HG03064 (cell line): ENCODE data around the gene GPC6.

Source experiments
- ATAC-seq: cut with Tn5 transposase; IDR thresholded peaks from one replicate; pipeline ENCODE4 v1.9.1; 2021; ENCODE audit warnings: low read depth; ENCODE audit not compliant: unreplicated experiment

The GPC6 gene

GRCh38 chr13:94248454-94249228, 1022.0 kb downstream of the GPC6 start:
- no peak for ATAC-seq

DNA sequence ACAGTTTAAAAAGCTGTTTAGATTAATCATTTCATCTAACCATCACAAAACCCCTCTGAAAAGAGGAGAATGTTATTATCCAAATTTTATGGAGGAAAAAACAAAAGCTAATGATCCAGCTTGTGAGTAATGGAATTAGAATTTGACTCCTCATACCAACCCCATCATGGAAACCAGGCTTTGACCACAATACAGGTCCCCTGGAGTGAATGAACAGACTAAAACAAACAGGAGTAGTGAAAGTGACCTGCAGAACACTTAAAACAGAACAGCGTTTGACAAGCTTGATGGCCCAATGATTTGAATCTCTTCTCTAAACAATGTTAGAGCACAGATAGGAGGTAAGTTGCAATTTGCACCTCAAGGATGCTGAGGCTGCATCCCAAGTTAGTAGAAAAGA, 1022.9 kb downstream of the GPC6 start:
- ATAC-seq = no peak

DNA sequence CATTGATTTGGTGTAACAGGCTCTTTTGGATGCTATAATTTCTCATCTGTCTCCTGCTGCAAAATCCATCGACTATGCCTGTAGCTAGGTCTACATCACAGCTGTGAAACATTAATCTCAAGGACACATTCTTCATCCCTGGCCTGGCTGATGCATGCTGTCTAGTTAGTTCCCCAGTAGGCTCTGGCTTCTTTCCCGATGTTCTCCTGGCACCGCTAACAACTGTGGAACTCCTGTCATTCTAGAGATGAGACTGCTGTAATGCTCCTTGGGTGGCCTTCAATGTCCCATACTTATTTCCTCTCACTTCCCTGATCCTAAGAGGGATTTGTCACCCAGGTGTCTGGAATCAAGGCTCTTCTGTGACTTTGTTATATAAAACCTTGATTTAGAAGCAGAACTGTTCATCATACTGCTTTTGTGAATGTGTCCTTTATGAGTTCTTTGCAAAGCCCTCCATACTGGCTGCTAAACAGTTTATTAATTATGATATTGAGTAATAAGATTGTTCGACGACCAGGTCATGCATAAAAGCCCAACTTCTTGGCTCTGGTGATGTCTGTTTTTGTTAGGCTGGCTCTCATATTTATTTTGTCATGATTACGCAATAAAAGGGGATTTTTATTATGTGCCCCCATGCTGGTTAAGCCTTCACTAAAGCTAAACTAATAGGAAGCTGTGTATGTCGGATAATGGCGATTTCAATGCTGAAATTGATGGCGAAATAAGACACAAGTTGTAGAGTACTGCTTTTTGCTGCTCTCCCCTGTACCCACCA, 1025.4 kb downstream of the GPC6 start:
- ATAC-seq = no peak

DNA sequence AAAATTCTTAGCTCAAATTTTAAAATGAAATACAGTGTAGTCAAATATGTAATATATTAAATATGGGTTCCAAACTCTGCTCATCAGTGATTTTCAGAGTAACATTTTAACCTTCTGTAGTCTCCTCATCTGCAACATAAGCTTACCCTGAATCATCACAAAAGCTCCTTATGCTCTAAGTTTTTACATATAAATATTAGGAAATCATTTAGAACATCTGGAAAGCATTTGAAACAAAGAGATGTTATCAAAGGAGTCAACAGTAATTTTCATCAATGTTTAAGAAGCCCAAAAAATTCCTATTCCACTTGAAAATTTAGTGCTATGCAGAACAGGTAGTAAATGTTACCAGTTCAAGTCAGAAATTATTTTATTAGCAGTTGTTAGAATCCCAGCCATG, 1028.1 kb downstream of the GPC6 start:
- ATAC-seq = no peak

DNA sequence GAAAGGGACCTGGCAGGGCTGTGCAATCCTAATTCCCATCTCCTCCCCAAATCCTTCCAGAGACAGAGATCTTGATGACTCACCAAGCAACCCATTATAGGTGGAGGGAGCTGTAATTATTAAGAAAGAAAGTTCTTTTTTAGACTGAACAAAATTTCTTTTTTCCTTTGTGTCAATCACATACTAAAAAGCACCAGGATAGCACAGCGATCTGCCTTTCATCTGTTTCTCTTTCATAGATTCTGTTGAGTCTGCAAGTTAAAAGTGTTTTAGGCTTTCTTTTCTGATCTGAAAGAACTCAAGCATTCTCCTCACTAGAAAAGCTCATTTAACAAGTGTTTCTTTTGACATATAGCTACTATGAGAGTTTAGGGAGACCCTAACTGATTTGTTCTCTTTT, 1030.1 kb downstream of the GPC6 start:
- no peak for ATAC-seq

DNA sequence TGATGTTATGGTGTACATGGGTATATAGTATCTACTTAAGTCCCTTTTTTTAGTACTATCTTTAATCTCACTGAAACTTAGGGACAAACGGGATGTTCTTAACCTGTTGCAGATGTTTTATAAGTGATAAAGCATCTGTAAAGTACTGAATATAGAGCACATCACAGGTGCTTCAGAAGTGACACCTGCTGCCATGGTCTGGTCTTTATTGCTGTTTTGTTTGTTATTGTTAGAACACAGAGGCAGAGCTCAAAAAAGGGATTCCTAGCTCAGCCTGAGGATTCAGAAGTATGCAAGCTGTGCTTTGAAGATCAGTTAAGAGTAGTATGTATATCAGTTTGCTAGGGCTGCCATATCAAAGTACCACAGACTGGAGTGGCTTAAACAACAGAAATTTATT, 1033.4 kb downstream of the GPC6 start:
- no peak for ATAC-seq

- no peak for ATAC-seq
Measured at GRCh38 chr13:94261163-94261562, 1034.6 kb downstream of the GPC6 start.

DNA sequence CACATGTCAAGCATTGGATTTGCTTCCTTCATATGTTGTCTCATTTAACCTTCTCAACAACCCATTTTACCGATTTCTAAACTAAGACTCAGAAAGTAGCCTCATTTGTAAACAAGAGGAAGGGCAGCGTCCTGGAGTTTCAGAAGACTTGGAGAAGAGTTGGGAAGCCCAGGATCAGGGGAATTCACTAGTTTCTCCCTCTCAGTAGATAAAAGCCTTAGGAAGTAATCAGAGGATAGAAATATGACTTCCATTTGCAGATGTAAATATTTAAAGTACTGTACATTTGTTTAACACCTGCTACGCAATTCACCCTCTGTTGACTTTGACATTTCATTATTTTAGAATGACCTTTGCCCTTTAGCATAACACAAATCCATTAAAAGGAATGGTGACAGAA, 1036.4 kb downstream of the GPC6 start:
- no peak for ATAC-seq

- no peak for ATAC-seq
Measured at GRCh38 chr13:94267581-94268366, 1041.2 kb downstream of the GPC6 start.

DNA sequence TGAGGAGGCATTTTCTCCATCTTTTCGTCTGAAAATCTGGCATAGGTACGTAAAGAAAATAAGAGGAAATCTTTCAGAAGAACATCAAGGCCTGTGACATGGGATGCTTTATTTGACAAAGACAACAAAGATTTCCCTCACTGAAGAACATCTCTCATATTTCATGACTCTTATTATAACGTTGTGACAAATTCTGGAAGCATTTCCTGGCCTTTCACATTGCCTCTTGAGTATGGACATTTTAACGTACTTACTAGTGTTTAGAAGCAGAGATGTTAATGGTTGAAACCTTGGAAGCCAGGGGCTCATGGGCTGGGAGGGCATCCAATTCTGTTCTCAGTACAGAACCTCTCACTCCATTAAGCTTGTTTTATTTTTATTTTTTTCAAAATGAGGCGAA, 1042.1 kb downstream of the GPC6 start:
- ATAC-seq = no peak

GRCh38 chr13:94269557-94269956, 1043.0 kb downstream of the GPC6 start:
- no peak for ATAC-seq

DNA sequence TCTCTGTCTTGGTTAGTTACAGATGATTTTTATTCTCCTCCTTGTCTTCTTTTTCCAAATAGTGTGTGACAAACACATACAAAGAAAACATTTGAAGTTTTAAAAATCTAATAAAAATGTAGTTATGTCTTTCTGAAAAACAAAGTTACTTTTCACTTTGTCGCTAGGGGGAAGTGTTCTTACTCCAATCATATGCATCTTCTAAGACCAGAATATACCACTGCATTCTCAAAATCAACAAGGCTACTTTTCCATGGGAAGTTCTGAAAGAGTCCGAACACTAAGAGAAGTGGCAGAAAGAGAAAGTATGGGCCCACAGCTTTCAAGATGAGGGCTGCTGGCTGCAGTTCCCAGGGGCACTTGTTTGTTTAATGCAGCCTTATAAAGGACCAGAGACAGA, 1043.9 kb downstream of the GPC6 start:
- ATAC-seq = no peak

DNA sequence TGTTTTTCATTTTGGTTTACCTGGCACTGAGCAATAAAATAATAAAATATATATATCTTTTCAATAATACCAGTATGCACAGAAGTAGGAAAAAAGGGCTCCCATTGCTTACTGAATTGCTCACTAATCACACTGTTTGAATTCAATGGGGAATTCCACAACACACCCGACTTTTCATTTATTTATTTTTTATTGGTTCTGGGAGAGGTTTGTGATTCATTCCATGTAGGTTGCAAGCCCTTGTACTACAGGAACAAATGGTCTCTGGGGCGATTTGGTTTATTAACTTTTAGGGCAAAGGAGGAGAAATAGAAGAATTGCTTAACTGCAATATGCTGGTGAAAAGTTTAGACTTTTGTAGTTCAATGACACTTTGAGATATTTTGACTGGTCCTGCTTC, 1045.4 kb downstream of the GPC6 start:
- no peak for ATAC-seq

GRCh38 chr13:94280349-94280748, 1053.7 kb downstream of the GPC6 start:
- no peak for ATAC-seq

GRCh38 chr13:94280845-94281244, 1054.2 kb downstream of the GPC6 start:
- no peak for ATAC-seq

- ATAC-seq = no peak
Measured at GRCh38 chr13:94286581-94286980, 1060.0 kb downstream of the GPC6 start.

DNA sequence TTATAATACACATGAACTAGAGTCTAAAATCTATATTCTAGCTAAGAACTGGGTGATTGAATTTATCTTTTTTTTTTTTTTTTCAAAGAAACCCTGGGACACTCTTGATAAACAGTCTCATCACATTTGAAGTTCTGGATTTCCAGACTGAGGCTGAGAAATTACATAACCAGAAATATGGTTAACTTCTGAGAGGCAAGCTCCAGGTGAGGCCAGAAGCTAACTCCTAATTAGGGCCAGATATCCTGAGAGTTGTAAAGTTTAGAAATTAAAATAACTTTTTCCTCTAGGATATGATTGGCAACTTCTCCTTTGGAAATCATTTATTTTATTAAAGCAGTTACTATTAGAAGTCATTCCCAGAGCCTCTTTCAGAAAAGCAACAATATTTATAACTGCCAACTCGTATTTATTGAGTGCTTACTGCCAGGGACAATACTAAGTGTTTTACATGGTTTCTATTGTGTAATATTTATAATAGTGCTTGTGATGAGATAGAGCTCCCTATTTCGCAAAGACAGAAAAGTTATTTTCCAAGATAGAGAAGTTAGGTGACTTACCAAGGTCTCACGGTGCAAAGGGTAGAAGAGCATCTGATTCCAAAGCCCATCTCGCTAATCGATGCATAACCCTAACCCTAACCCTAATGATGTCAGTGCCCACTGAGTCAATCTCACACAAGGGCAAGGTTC, 1065.2 kb downstream of the GPC6 start:
- ATAC-seq = no peak

DNA sequence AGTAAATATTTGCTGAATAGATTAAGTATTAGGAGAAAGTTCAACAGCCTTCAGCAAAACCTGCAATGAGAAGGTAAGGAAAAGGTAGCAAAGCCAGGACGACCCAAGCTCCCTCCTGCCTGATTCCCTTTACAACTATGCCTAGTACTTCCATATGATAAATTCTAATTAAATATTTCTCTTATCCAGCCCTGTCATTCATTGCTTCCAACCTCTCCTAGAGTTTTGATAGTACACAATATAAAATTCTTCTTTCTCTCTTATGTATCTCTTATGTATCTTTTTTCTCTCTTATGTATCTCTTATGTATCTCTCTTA, 1065.7 kb downstream of the GPC6 start:
- no peak for ATAC-seq

- ATAC-seq = no peak
Measured at GRCh38 chr13:94296471-94296870, 1069.9 kb downstream of the GPC6 start.

GRCh38 chr13:94298346-94298745, 1071.7 kb downstream of the GPC6 start:
- ATAC-seq = no peak

DNA sequence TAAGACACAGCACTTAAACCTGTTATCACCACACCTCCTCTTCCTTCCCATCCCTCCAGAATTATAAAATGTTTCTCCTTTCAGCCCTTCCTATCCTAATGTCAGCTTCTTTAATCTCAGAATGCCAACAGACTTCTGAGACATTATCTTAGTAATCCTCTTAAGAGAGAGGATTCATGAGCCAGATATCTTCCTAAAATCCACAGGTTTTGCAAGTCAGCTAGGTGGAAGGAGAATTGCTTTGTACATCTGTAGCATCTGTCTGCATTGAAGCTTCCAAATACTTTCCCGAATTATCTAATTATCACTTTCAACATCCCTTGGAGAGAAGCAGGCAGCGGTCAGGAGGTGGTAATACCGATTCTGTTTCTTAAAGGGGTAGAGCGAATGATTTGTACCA, 1073.8 kb downstream of the GPC6 start:
- no peak for ATAC-seq
